SK-N-MC (cell line): ENCODE data around the gene CAPG.

Experiments used
- EZH2 ChIP-seq: fragments of 200-600 bp; sonication (generic); IDR thresholded peaks from one replicate; pipeline ENCODE4 v1.6.1; 2017; ENCODE audit warnings: antibody characterized with exemption
- FOXP2 ChIP-seq: optimal IDR thresholded peaks from 2 replicates; pipeline ENCODE3; 2011; ENCODE audit warnings: mild to moderate bottlenecking, moderate library complexity; ENCODE audit not compliant: insufficient read depth; ENCODE audit errors: extremely low read length, control extremely low read depth
- POLR2AphosphoS5 ChIP-seq: IDR thresholded peaks from 2 replicates; pipeline ENCODE4 v1.6.1; 2012; ENCODE audit warnings: mild to moderate bottlenecking, low read depth, low read length, borderline replicate concordance

DNA sequence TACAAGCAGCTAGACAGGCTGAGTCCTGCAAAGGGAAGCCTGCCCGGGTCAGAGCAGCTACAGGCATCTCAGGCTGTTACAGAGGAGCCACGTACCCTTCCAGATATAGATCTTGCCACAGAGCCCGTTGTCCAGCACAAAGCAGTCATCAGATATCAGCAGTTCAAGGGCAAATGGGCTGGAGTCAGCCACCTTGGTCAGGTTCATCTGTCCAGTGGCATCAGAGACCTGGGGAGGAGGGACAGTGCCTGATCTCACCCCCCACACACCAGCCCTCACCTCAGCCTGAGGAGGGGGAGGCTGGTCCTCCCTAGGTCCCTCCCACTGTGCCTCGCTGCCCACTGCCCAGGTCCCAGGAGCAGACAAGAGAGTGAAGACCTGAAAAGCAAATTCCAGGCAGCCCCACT lies 12.2 kb downstream of the CAPG start:
- TF ChIP-seq POLR2AphosphoS5 (no peak), EZH2 (no peak), FOXP2 (no peak)
